ENCODE data around the gene KCNN3.

KCNN3 gene

DNA sequence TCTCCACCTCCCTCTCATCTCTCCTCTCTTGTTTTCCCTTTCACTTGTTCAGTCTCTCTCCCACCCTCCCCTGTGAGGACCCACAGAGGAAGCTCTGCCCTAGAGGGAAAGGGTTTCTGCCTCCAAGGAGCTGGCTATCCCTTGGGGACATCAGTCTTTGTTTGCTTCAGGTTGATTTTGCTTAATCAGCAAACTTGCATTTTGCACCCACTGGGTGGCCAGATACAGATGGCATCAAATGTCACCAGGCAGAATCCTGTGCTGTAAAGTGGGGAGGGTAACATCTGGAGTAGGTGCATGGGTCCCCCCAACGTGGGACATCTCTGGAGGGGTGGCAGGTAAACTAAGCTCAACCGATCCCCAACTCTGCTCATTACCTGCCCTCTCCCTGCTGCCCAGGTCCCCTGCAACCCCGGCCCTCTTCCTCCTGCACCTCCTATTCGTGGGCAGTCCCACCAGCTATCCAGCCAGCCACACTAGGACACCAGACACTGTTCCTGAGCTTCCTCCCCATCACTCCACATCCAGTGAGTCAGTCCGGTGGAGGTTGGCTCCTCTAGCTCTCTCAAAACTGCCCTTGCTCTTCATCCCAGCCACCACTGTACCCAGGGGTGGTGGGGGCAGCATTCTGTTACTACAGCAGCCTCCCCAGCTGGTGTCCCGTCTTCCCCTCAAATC lies 123.3 kb downstream of the KCNN3 start:
- in situ Hi-C loops (cut with HindIII; ENCODE audit: low sequenced_read_pairs) = loop anchor here (10.0 kb wide), 1 partner anchor 108 kb away; no protein-coding TSS in a partner anchor
- H3K4me3 ChIP-seq (ENCODE audit: low read depth, low read length) = no peak overlapping the region
- DNase-seq (ENCODE audit: low read depth, low spot score) = no peak
- TF ChIP-seq, protein P1, sequence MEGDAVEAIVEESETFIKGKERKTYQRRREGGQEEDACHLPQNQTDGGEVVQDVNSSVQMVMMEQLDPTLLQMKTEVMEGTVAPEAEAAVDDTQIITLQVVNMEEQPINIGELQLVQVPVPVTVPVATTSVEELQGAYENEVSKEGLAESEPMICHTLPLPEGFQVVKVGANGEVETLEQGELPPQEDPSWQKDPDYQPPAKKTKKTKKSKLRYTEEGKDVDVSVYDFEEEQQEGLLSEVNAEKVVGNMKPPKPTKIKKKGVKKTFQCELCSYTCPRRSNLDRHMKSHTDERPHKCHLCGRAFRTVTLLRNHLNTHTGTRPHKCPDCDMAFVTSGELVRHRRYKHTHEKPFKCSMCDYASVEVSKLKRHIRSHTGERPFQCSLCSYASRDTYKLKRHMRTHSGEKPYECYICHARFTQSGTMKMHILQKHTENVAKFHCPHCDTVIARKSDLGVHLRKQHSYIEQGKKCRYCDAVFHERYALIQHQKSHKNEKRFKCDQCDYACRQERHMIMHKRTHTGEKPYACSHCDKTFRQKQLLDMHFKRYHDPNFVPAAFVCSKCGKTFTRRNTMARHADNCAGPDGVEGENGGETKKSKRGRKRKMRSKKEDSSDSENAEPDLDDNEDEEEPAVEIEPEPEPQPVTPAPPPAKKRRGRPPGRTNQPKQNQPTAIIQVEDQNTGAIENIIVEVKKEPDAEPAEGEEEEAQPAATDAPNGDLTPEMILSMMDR (IDR thresholded peaks at IDR 0.05; ENCODE audit: low read depth, low read length) = no peak

DNA sequence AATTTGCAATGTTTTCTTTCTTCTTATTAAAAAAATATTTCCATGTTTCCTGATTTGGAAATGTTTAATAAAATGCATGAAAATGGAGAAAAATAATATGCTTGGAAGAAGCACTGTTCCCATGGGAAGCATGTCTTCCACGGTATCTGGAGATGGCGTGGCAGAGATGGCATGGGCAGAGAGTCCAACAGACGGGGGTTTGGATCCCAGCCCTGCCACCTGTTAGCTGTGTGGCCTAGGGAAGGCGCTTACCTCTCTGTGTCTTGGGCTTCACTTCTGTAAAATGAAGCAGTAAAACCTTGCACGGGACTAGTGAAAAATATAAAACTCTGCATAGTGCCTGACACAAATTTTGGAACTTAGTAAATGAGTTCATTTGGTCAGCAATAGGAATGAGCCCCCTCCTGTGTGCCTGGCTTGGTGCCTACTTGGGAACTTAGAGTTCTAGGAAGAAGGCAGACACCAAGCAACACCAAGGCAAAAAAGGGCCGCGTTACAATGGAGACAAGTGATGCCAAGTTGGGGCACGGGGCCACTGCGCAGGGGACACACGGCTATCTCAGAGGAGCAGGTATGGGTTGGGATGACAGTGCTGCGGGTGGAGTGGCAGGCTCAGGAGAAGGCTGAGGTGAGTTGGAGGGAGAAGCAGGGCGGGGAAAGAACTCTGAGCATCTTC lies 124.2 kb downstream of the KCNN3 start:
- TF ChIP-seq, protein P1 (IDR thresholded peaks at IDR 0.05; ENCODE audit: low read depth, low read length) = no peak
- in situ Hi-C loops (cut with HindIII; ENCODE audit: low sequenced_read_pairs) = loop anchor here (10.0 kb wide), 1 partner anchor 109 kb away; no protein-coding TSS in a partner anchor
- DNase-seq (ENCODE audit: low read depth, low spot score) = no peak
- no peak overlapping the region for H3K4me3 ChIP-seq (ENCODE audit: low read depth, low read length)

DNA sequence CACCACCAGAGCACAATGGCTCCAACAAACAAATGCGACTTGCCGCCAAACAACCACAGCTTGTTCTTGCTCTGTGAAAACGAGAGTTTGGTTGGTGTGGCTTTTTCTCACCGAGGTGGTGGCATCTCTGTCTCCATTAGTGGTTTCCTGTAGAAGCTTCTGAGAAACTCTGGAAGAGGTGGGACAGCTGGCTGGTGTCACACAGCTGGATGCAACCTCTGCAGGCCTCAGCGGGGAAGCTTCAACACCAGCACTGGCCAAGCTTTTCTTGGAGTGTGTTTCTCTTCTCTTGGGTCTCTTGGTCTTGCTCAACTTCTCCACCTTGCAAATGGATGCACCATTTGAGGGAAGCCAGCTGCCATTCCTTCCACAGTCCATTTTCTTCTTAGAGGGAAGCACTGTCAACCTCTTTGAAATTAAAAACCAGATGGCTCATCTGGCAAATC lies 124.8 kb downstream of the KCNN3 start:
- in situ Hi-C loops (cut with HindIII; ENCODE audit: low sequenced_read_pairs) = loop anchor here (10.0 kb wide), 1 partner anchor 109 kb away; no protein-coding TSS in a partner anchor
- DNase-seq (ENCODE audit: low read depth, low spot score) = no peak
- TF ChIP-seq, protein P1 (IDR thresholded peaks at IDR 0.05; ENCODE audit: low read depth, low read length) = no peak
- no peak overlapping the region for H3K4me3 ChIP-seq (ENCODE audit: low read depth, low read length)

DNA sequence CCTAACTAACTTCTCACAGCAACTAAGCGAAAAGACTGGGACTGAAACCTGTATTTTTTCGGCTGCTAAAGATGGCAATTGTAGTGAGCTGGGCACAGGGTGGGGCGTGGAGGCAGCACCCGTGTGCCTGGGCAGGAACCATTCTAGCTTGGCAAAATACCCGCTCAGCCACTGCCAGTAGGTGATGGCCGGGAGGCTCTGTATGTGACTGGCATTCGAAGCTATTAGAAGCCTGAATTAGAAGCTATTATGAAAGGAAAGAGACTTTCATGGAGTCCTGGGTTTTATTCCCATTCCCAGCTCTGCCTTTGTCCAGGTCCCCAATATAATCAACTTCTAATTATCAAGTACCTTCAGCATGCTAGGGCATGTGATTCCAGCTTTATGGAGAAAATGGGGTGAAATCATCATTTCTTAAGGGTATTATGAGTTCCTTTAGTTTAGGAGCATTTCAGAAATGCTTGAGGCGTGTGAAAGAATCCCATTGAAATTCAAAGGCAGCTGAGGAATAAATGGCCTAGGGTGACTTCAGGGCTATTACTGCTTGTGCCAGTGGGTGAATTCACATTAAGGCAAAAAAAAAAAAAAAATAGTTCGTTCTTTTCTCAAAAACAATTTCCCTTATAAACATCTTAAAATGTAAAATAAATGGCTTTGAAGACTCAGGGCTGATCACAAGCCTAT lies 125.6 kb downstream of the KCNN3 start:
- in situ Hi-C loops (cut with HindIII; ENCODE audit: low sequenced_read_pairs) = loop anchor here (10.0 kb wide), 1 partner anchor 110 kb away; no protein-coding TSS in a partner anchor
- H3K4me3 ChIP-seq (ENCODE audit: low read depth, low read length) = no peak overlapping the region
- DNase-seq (ENCODE audit: low read depth, low spot score) = no peak
- TF ChIP-seq, protein P1 (IDR thresholded peaks at IDR 0.05; ENCODE audit: low read depth, low read length) = no peak

DNA sequence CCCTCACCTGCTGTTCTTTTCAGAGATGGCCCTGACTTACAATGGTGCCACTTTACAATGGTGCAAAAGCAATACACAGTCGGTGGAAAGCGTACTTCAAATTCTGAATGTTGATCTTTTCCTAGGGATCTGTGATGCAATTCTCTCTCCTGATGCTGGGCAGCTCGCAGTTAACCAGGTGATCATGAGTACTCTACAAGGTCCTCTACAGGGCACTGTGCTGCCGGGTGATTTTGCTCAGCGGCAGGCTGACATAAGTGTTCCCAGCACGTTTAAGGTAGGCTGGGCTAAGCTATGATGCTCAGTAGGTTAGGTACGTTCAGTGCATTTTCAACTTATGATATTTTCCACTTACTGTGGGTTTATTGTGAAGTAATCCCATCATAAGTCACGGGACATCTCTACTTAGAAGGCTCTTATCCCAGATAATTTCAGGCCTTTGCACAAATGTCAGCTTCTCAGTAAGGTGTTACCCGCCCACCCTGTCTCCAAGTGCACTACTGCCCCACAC lies 126.5 kb downstream of the KCNN3 start:
- in situ Hi-C loops (cut with HindIII; ENCODE audit: low sequenced_read_pairs) = loop anchor here (10.0 kb wide), 1 partner anchor 111 kb away; no protein-coding TSS in a partner anchor
- DNase-seq (ENCODE audit: low read depth, low spot score) = no peak
- H3K4me3 ChIP-seq (ENCODE audit: low read depth, low read length) = no peak overlapping the region
- TF ChIP-seq, protein P1 (IDR thresholded peaks at IDR 0.05; ENCODE audit: low read depth, low read length) = no peak

DNA sequence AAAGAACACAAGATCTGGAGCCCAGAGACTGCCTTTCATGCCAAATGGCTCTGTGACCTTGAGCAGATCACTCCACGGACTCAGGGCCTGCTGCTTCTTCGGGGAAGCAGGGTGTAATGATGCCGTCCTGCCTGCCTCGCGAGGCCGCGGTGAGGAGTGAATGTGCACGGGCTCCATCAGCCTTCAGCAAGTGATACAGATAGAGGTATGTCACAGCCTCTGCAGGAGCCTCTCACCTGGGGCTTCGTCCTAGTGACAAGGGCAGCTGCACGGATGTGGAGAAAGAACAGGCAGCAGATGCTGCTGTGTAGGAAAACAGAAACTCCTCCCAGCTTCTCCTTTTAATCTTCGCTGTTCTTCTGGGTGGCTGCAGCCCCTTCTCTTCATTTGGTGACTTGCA lies 127.5 kb downstream of the KCNN3 start:
- TF ChIP-seq, protein P1 (IDR thresholded peaks at IDR 0.05; ENCODE audit: low read depth, low read length) = no peak
- in situ Hi-C loops (cut with HindIII; ENCODE audit: low sequenced_read_pairs) = loop anchor here (10.0 kb wide), 1 partner anchor 112 kb away; no protein-coding TSS in a partner anchor
- DNase-seq (ENCODE audit: low read depth, low spot score) = no peak
- H3K4me3 ChIP-seq (ENCODE audit: low read depth, low read length) = no peak overlapping the region
